GM23338 (cell line): Measurements from ENCODE around the gene SLC25A17. TPM values are rescaled to one million over a fixed set of nuclear protein-coding genes. Genes with fewer than 3 reads are reported as not detected.
A peak's percentile ranks its signal among the peaks of the same experiment; 100 is the strongest.

Experiments
- ATAC-seq: fragments of 200-7000 bp; cut with Tn5 transposase; 3 replicates; pipeline ENCODE4 v1.9.1; 2020
- DNase-seq: peaks from one replicate; pipeline ENCODE4 v3.0.0-alpha.2; 2015; ENCODE audit warnings: low spot score
- H2AFZ ChIP-seq: fragments of 200-600 bp; sonication (generic); 2 replicates; pipeline ENCODE4 v1.8.0; 2016; ENCODE audit warnings: antibody characterized with exemption, mild to moderate bottlenecking, moderate library complexity
- H3F3A ChIP-seq: fragments of 200-600 bp; sonication (generic); replicated peaks from 2 replicates; pipeline ENCODE4 v1.8.0; 2017; ENCODE audit warnings: antibody characterized with exemption, mixed run types, low read depth
- H3K27ac ChIP-seq: fragments of 200-600 bp; sonication (generic); 2 replicates; pipeline ENCODE4 v1.6.1; 2016; ENCODE audit warnings: low read depth
- H3K27me3 ChIP-seq: fragments of 200-600 bp; sonication (generic); 2 replicates; pipeline ENCODE4 v1.8.0; 2016; ENCODE audit warnings: mild to moderate bottlenecking, mixed run types, moderate library complexity; ENCODE audit not compliant: insufficient read depth
- H3K36me3 ChIP-seq: fragments of 200-600 bp; sonication (generic); 2 replicates; pipeline ENCODE4 v1.8.0; 2016; ENCODE audit warnings: mild to moderate bottlenecking; ENCODE audit not compliant: insufficient read depth
- H3K4me1 ChIP-seq: fragments of 200-600 bp; sonication (generic); 2 replicates; pipeline ENCODE4 v1.8.0; 2016; ENCODE audit warnings: mild to moderate bottlenecking, moderate library complexity; ENCODE audit not compliant: insufficient read depth
- H3K4me2 ChIP-seq: fragments of 200-600 bp; sonication (generic); 2 replicates; pipeline ENCODE4 v1.7.1; 2017; ENCODE audit warnings: mixed run types
- H3K4me3 ChIP-seq: fragments of 200-600 bp; sonication (generic); 2 replicates; pipeline ENCODE4 v1.6.1; 2016; ENCODE audit warnings: mixed run types
- H3K79me2 ChIP-seq: fragments of 200-600 bp; sonication (generic); replicated peaks from 2 replicates; pipeline ENCODE4 v1.8.0; 2017; ENCODE audit warnings: mild to moderate bottlenecking; ENCODE audit not compliant: insufficient read depth
- H3K9me2 ChIP-seq: fragments of 200-600 bp; sonication (generic); 2 replicates; pipeline ENCODE4 v1.8.0; 2017; ENCODE audit not compliant: insufficient read depth
- H4K20me1 ChIP-seq: fragments of 200-600 bp; sonication (generic); replicated peaks from 2 replicates; pipeline ENCODE4 v1.8.0; 2017; ENCODE audit warnings: mild to moderate bottlenecking; ENCODE audit not compliant: insufficient read depth
- H3K27ac Mint-ChIP-seq: 2 replicates; pipeline ENCODE4 v1.8.0; 2020; ENCODE audit warnings: inconsistent platforms, mild to moderate bottlenecking, moderate library complexity, mixed read lengths
- H3K27me3 Mint-ChIP-seq: 3 replicates; pipeline ENCODE4 v1.8.0; 2022; ENCODE audit warnings: low read depth, mild to moderate bottlenecking, moderate library complexity, mixed read lengths, inconsistent platforms; ENCODE audit not compliant: insufficient read depth, poor library complexity
- H3K36me3 Mint-ChIP-seq: 3 replicates; pipeline ENCODE4 v1.8.0; 2021; ENCODE audit warnings: low read depth, mild to moderate bottlenecking, inconsistent platforms, moderate library complexity, mixed read lengths
- H3K4me1 Mint-ChIP-seq: 3 replicates; pipeline ENCODE4 v1.8.0; 2020; ENCODE audit warnings: mild to moderate bottlenecking, inconsistent platforms, mixed read lengths
- H3K4me3 Mint-ChIP-seq: 3 replicates; pipeline ENCODE4 v1.8.0; 2021; ENCODE audit warnings: moderate library complexity, mild to moderate bottlenecking, inconsistent platforms, mixed read lengths
- H3K9me3 Mint-ChIP-seq: 3 replicates; pipeline ENCODE4 v1.8.0; 2020; ENCODE audit warnings: moderate library complexity, mild to moderate bottlenecking, inconsistent platforms, mixed read lengths
- EZH2phosphoT487 ChIP-seq: fragments of 200-600 bp; sonication (generic); IDR thresholded peaks from one replicate; pipeline ENCODE4 v1.8.1; 2018; ENCODE audit warnings: antibody characterized with exemption; ENCODE audit not compliant: unreplicated experiment
- JUNB ChIP-seq: IDR thresholded peaks from one replicate; pipeline ENCODE4 v1.6.1; 2016; ENCODE audit warnings: antibody characterized with exemption; ENCODE audit not compliant: unreplicated experiment
- NANOG ChIP-seq: IDR thresholded peaks from 2 replicates; pipeline ENCODE4 v1.6.1; 2016; ENCODE audit warnings: antibody characterized with exemption, borderline replicate concordance
- POLR2AphosphoS5 ChIP-seq: IDR thresholded peaks from 2 replicates; pipeline ENCODE4 v1.6.1; 2016; ENCODE audit warnings: antibody characterized with exemption, low read depth
- STAT1 ChIP-seq: IDR thresholded peaks from one replicate; pipeline ENCODE4 v1.6.1; 2016; ENCODE audit warnings: antibody characterized with exemption; ENCODE audit not compliant: unreplicated experiment
- ZNF114 ChIP-seq: fragments of 250-450 bp; sonication (Bioruptor Pico); IDR thresholded peaks from 2 replicates; pipeline ENCODE4 v1.5.0; 2020; ENCODE audit warnings: mild to moderate bottlenecking, moderate library complexity
- ZNF331 ChIP-seq: fragments of 250-450 bp; sonication (Bioruptor Pico); IDR thresholded peaks from 2 replicates; pipeline ENCODE4 v1.5.0; 2020; ENCODE audit warnings: low read depth, mild to moderate bottlenecking, moderate library complexity
- long read RNA-seq: library from polyadenylated mRNA; unstranded; transcript quantifications from one replicate; pipeline ENCODE4 v2.0.0, GENCODE V29; 2020; ENCODE audit not compliant: unreplicated experiment
- polyA plus RNA-seq: library from polyadenylated mRNA; unstranded; fragments of >200 nt; fragmentation: Nextera tagmentation; extraction: Ambion mirVana; gene quantifications from 2 replicates; pipeline ENCODE4 v1.2.1, GENCODE V29; 2016
- total RNA-seq: library from RNA; depleted of rRNA; stranded (reverse); fragments of >200 nt; shearing (Covaris generic); gene quantifications from 2 replicates; pipeline ENCODE4 v1.2.3, GENCODE V29; 2014; rRNA removed
- TF ChIP-seq, protein P1 (sequence below): fragments of 250-450 bp; sonication (Bioruptor Pico); IDR thresholded peaks from 2 replicates; pipeline ENCODE4 v1.5.0; 2020; ENCODE audit warnings: mild to moderate bottlenecking, moderate library complexity
- TF ChIP-seq, protein P2 (sequence below): IDR thresholded peaks from one replicate; pipeline ENCODE4 v1.6.1; 2018; ENCODE audit warnings: antibody characterized with exemption; ENCODE audit not compliant: unreplicated experiment
- TF ChIP-seq, protein P3 (sequence below), 2 experiments: fragments of 200-600 bp in 1 of 2; sonication (generic) in 1 of 2; conservative IDR thresholded peaks; 2 replicates each; pipeline versions ENCODE4 v1.5.1 to v1.6.1; 2016 to 2017; ENCODE audit warnings: antibody characterized with exemption in 2 of 2, low read depth in 2 of 2, mild to moderate bottlenecking in 2 of 2, moderate library complexity in 1 of 2

Gene SLC25A17, protein sequence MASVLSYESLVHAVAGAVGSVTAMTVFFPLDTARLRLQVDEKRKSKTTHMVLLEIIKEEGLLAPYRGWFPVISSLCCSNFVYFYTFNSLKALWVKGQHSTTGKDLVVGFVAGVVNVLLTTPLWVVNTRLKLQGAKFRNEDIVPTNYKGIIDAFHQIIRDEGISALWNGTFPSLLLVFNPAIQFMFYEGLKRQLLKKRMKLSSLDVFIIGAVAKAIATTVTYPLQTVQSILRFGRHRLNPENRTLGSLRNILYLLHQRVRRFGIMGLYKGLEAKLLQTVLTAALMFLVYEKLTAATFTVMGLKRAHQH
- total RNA-seq (40.0 and 43.6 TPM in 2 replicates), polyA plus RNA-seq (28.2 and 35.4 TPM in 2 replicates)
- long read RNA-seq, transcript SLC25A17-210 (9 exons, 2,262 nt): major isoform, 26 of 32 reads
- long read RNA-seq, partial matches to known transcripts: 0 of 32 reads
- long read RNA-seq, other reads (novel, unspliced or antisense): 5 of 32 reads

DNA sequence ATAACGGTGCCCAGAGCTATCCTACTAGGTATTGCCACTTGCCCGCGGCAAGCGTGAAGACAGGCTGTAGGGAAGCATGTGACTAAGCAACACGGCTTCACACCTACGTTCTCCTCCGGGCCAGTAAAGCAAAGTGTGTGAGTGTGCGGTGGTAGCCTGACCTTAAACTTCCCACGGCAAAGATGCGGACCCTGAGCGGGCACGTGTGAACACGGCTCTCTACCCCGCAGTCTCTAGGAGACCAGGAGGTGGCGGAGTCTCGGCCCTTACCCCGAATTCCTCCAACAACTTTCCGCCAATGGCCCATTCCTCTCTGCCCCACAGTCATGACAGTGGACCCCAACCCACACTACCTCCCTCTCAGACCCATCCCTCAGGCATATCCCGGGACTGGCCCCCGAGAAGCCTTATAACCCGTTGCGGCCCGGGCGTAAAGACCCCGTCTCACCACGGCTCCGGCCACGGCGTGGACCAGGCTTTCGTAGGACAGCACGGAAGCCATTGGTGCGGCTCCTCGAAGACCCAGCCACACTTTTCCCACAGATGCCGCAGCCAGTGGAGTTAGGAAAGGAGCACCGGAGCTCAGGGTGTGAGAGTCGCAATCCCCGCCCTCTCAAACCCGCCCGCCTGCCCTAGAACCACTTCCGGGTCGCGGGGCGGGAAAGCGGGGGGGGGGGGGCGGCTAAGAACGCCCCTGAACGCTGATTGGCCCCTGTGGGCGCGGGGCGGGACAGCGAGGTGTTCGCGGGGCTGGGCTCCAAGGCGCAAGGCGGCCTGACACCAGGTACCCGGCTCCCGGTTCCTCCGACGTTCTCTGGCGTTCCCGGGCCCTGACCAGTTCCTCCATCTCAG, at the start of gene SLC25A17:
Gene SLC25A17, minus strand, starts transcription at position 600 of the 852 bp plus-strand sequence. Its CDS starts 98 bp downstream, at position 502.
- H2AFZ ChIP-seq: peak within 1 kb of the TSS; percentile 98
- H3K27ac ChIP-seq: peak within 1 kb of the TSS; percentile 99
- no peaks in the 10 kb centered on the region for H3K9me2 ChIP-seq
- peaks cover 24% of the 10 kb centered on the region for H3K4me1 ChIP-seq
- H3K36me3 Mint-ChIP-seq: peaks cover 26% of the 10 kb centered on the region
- peak within 1 kb of the TSS; percentile 97 for H3K27ac Mint-ChIP-seq
- H3F3A ChIP-seq: peaks cover 13% of the 10 kb centered on the region
- peaks cover 2% of the 10 kb centered on the region for H3K27me3 Mint-ChIP-seq
- ATAC-seq: peak; percentile 96
- H3K36me3 ChIP-seq: no peaks in the 10 kb centered on the region; the same call in 1 of the 2 replicates
- peaks cover 48% of the 10 kb centered on the region for H3K79me2 ChIP-seq
- H3K4me3 ChIP-seq: peak within 1 kb of the TSS; percentile 100
- peaks cover 24% of the 10 kb centered on the region for H3K4me1 Mint-ChIP-seq
- peak within 1 kb of the TSS; percentile 97 for H3K4me3 Mint-ChIP-seq
- DNase-seq: peak; percentile 97
- peak within 1 kb of the TSS; percentile 97 for H3K4me2 ChIP-seq
- no peaks in the 10 kb centered on the region for H3K9me3 Mint-ChIP-seq
- no peak for TF ChIP-seq ZNF331 (CRISPR knock-in tag)
- TF ChIP-seq STAT1: no peak
- TF ChIP-seq, protein P1, sequence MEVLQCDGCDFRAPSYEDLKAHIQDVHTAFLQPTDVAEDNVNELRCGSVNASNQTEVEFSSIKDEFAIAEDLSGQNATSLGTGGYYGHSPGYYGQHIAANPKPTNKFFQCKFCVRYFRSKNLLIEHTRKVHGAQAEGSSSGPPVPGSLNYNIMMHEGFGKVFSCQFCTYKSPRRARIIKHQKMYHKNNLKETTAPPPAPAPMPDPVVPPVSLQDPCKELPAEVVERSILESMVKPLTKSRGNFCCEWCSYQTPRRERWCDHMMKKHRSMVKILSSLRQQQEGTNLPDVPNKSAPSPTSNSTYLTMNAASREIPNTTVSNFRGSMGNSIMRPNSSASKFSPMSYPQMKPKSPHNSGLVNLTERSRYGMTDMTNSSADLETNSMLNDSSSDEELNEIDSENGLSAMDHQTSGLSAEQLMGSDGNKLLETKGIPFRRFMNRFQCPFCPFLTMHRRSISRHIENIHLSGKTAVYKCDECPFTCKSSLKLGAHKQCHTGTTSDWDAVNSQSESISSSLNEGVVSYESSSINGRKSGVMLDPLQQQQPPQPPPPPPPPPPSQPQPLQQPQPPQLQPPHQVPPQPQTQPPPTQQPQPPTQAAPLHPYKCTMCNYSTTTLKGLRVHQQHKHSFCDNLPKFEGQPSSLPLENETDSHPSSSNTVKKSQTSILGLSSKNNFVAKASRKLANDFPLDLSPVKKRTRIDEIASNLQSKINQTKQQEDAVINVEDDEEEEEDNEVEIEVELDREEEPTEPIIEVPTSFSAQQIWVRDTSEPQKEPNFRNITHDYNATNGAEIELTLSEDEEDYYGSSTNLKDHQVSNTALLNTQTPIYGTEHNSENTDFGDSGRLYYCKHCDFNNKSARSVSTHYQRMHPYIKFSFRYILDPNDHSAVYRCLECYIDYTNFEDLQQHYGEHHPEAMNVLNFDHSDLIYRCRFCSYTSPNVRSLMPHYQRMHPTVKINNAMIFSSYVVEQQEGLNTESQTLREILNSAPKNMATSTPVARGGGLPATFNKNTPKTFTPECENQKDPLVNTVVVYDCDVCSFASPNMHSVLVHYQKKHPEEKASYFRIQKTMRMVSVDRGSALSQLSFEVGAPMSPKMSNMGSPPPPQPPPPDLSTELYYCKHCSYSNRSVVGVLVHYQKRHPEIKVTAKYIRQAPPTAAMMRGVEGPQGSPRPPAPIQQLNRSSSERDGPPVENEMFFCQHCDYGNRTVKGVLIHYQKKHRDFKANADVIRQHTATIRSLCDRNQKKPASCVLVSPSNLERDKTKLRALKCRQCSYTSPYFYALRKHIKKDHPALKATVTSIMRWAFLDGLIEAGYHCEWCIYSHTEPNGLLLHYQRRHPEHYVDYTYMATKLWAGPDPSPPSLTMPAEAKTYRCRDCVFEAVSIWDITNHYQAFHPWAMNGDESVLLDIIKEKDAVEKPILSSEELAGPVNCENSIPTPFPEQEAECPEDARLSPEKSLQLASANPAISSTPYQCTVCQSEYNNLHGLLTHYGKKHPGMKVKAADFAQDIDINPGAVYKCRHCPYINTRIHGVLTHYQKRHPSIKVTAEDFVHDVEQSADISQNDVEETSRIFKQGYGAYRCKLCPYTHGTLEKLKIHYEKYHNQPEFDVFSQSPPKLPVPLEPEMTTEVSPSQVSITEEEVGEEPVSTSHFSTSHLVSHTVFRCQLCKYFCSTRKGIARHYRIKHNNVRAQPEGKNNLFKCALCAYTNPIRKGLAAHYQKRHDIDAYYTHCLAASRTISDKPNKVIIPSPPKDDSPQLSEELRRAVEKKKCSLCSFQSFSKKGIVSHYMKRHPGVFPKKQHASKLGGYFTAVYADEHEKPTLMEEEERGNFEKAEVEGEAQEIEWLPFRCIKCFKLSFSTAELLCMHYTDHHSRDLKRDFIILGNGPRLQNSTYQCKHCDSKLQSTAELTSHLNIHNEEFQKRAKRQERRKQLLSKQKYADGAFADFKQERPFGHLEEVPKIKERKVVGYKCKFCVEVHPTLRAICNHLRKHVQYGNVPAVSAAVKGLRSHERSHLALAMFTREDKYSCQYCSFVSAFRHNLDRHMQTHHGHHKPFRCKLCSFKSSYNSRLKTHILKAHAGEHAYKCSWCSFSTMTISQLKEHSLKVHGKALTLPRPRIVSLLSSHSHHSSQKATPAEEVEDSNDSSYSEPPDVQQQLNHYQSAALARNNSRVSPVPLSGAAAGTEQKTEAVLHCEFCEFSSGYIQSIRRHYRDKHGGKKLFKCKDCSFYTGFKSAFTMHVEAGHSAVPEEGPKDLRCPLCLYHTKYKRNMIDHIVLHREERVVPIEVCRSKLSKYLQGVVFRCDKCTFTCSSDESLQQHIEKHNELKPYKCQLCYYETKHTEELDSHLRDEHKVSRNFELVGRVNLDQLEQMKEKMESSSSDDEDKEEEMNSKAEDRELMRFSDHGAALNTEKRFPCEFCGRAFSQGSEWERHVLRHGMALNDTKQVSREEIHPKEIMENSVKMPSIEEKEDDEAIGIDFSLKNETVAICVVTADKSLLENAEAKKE: no peak
- TF ChIP-seq, protein P2, sequence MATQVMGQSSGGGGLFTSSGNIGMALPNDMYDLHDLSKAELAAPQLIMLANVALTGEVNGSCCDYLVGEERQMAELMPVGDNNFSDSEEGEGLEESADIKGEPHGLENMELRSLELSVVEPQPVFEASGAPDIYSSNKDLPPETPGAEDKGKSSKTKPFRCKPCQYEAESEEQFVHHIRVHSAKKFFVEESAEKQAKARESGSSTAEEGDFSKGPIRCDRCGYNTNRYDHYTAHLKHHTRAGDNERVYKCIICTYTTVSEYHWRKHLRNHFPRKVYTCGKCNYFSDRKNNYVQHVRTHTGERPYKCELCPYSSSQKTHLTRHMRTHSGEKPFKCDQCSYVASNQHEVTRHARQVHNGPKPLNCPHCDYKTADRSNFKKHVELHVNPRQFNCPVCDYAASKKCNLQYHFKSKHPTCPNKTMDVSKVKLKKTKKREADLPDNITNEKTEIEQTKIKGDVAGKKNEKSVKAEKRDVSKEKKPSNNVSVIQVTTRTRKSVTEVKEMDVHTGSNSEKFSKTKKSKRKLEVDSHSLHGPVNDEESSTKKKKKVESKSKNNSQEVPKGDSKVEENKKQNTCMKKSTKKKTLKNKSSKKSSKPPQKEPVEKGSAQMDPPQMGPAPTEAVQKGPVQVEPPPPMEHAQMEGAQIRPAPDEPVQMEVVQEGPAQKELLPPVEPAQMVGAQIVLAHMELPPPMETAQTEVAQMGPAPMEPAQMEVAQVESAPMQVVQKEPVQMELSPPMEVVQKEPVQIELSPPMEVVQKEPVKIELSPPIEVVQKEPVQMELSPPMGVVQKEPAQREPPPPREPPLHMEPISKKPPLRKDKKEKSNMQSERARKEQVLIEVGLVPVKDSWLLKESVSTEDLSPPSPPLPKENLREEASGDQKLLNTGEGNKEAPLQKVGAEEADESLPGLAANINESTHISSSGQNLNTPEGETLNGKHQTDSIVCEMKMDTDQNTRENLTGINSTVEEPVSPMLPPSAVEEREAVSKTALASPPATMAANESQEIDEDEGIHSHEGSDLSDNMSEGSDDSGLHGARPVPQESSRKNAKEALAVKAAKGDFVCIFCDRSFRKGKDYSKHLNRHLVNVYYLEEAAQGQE: no peak
- TF ChIP-seq, protein P3, sequence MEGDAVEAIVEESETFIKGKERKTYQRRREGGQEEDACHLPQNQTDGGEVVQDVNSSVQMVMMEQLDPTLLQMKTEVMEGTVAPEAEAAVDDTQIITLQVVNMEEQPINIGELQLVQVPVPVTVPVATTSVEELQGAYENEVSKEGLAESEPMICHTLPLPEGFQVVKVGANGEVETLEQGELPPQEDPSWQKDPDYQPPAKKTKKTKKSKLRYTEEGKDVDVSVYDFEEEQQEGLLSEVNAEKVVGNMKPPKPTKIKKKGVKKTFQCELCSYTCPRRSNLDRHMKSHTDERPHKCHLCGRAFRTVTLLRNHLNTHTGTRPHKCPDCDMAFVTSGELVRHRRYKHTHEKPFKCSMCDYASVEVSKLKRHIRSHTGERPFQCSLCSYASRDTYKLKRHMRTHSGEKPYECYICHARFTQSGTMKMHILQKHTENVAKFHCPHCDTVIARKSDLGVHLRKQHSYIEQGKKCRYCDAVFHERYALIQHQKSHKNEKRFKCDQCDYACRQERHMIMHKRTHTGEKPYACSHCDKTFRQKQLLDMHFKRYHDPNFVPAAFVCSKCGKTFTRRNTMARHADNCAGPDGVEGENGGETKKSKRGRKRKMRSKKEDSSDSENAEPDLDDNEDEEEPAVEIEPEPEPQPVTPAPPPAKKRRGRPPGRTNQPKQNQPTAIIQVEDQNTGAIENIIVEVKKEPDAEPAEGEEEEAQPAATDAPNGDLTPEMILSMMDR (conservative IDR thresholded peaks at IDR 0.05; ENCODE audit: low read depth in 2 of 2): peak; percentile 32 to 33; a peak in 3 of 4 replicates
- TF ChIP-seq NANOG: no peak
- peak; percentile 79 for TF ChIP-seq POLR2AphosphoS5
- no peak for TF ChIP-seq JUNB
- TF ChIP-seq EZH2phosphoT487: no peak
- no peak for TF ChIP-seq ZNF114 (CRISPR knock-in tag)
- H3K27me3 ChIP-seq: no peaks in the 10 kb centered on the region
- peaks cover 12% of the 10 kb centered on the region; the same call in 1 of the 2 replicates for H4K20me1 ChIP-seq
